ENCODE measurements around the gene GRIK5.

The GRIK5 gene

DNA sequence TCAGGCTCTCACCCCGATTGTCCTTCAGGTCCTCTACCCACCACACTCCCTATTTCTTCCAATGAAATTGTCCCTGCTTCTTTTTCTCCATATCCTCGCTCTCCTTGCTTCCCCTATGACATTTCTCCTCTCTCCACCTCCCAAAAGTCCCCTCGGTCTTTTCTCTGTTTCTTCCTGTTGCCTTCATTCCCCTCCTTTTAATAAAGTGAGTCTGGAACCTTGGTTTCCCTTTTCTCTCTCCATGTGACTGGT is 5.3 kb upstream of the GRIK5 start:
- DNase-seq: no peak

GRCh38 chr19:42074513-42075363 is 4.7 kb upstream of the GRIK5 start:
- no peak for DNase-seq

DNA sequence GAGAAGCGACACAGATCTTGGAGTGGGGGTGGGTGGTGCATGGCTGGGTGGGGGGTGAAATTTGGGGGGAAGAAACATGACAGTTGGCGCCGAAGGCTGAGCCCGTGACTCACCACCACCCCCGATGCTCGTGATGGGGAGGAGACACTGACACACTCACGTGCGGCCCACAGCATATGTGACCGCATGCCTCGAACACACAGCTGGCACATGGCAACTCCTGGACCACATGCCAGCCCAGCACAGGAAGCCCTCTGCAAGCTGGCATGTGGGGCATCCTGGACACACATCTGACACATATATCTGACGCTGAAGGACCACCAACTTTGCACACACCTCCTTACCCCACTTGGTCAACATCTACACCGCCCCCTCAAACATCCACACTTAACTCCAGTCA is 1.2 kb upstream of the GRIK5 start:
- no peak for DNase-seq

DNA sequence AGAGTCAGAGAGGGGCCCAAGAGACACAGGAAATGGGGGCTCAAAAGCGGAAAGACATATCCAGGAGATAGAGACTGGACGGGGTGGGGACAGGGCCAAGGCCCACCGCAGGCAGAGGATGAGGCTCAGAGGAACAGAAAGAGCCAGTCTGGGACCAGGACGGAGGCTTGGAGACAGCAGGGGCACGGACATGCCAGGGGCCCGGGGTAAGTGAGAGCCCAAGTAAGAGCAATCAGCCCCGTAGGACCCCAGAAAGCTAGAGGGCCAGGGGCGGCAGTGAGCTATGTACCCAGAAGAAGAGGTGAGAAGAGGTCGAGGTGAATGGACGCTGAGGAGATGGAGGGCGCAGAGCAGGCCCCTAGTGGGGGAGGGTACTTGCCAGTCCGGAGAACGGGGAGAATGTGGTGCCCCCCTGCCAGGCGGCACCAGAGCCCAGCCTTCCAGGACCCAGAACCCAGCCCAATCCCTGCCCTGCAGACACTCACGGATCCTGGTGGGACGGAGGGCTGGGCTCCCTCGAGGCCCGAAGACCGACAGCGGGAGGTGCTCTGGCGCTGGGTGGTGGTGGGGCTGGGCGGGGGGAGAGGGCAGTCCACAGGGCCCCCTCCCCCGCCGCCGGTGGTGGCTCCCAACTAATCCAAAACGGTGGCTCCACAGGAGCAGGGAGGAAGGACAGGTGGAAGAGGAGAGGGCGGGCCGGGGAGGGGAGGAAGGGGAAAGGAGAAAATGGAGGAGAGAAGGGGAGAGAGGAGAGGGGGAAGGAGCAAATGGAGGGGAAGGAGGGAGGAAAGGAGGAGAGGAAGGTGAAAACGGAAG is 1.0 kb downstream of the GRIK5 start:
- DNase-seq: no peak

DNA sequence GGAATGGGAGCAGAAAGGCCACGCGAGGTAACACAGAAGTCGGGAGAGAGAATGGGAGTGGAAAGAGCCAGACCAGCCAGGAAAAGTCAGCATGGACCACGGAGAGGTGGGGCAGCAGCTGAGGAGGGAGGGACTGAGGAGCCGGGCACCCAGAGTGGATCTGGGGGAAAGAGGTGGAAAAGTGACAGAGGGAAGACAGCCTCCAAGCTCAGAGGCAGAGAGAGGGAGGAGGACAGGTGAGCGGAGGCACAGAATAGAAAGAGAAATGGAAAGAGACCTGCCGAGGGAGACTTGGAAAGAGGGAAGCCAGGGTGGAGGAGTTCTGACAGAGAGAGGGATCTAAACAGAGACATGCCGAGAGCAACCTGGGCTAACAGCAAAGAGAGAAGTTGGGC is 1.6 kb downstream of the GRIK5 start:
- DNase-seq: no peak

DNA sequence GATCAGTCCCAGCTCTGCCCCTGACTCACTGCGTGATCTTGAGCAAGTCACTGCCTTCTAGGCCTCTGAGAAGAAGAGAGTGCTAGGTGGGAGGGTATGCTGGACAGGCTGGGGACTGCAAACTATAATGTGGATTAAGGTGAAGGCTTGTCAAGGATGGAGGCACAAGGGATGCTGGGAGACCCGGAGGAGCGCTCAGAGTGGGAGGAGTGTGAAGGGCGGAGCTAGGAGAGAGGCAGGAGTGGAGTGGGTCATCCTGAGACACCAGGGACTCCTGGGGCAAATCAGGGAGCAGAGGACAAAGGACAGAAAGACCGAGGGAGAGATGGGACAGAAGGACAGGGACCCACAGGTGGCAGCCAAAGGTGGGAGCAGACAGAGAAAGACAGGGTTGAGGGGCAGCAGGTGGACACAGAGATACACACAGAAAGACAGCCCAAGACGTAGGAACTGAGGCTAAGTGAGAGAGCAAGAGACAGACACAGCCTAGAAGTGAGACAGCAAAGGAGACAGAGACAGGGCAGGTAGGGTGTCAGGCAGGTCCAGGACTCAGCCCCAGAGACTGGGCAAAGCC is 2.6 kb downstream of the GRIK5 start:
- DNase-seq: no peak

DNA sequence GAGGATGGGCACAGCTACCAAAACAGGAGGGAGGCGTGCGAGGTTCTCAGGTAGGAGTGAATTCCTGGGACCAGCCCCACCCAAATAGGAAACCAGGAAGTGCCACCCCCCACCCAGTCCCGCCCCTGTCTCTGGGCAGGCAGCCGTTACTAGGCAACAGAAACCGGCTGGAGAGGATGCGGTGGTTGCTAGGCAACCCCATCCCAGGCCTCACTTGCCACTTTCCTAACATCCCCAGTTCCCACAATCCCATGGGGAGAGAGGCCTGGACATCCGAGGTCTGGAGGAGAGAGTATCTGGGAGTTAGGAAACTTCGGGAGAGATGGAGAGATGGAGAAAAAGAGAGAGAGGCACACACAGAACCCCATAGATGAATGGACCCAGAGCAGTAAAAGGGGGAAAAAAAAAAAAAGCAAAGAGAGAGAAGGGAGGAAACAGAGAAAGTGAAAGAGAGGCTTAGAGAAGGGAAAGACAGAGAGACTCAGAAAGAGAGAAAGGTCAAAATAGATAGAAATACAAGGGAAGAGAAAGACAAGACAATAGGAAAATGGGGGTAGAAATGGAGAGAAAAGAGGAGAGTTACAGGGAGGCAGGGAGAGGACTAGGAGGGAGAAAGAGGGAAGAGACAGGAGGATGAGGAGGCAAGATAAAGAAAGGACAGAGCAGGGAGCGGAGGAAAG is 3.8 kb downstream of the GRIK5 start:
- peak; percentile 13 for DNase-seq

DNA sequence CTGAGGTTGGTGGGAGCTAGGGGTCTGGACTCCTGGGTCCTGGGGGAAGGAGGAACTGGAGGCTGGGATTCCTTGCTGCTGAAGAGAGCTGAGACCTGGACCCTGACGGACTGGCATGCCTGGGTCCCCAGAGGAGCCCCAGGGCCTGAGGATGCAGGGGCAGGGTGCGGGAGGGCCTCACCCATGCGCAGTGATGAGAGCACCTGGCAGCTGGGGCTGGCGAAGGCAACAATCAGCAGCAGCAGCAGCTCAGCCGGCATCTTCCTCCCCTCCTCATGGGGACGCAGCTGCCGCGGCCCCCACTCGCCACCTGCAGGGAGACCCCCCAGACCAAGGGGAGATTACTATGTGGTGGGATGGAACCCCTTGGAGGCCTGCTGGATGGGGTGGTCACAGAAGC is 4.5 kb downstream of the GRIK5 start:
- no peak for DNase-seq

GRCh38 chr19:42065051-42065450 is 5.0 kb downstream of the GRIK5 start:
- DNase-seq: no peak

- DNase-seq: no peak
These were observed 5.6 kb downstream of the GRIK5 start for GRCh38 chr19:42064432-42064831.

- DNase-seq: no peak
These were observed 7.6 kb downstream of the GRIK5 start for GRCh38 chr19:42062381-42062780.

GRCh38 chr19:42060117-42060516 is 9.9 kb downstream of the GRIK5 start:
- DNase-seq: no peak

DNA sequence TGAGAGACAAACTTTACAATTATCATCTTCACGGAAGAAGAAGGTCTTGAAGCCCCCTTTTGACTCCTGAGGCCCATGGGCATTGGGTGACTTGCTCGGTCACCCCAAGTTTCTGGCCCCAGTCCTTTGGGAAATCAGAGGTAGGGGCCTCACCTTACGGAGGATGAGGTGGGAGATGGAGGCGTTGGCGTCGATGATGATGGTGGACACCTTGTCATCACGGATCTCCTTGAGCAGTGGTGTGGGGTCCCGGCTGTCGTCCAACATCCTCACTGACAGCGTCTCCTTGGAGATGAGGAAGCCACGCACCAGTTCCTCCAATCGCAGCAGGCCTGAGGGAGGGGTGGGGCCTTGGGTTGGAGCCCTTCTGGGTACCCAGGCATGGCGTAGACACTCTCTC is 10.8 kb downstream of the GRIK5 start:
- no peak for DNase-seq

DNA sequence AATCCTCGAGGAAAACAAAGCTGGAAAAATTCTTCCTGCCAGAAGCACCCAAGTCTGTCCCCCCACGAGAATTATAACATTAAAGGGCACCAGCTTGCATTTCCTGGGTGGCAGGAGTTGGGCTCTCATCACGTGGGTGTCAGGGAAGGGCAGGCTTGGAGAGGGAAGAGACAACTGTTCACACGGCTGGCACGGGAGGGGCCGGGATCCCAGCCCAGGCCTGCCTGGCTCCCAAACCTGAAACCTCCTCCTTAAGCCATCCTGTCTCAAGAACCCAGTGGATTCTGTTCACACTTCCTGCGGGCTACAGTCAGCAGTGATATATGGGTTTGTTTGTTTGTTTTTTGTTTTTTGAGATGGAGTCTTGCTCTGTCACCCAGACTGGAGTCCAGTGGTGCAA is 12.2 kb downstream of the GRIK5 start:
- no peak for DNase-seq

GRCh38 chr19:42054205-42054604 is 15.8 kb downstream of the GRIK5 start:
- DNase-seq: no peak

DNA sequence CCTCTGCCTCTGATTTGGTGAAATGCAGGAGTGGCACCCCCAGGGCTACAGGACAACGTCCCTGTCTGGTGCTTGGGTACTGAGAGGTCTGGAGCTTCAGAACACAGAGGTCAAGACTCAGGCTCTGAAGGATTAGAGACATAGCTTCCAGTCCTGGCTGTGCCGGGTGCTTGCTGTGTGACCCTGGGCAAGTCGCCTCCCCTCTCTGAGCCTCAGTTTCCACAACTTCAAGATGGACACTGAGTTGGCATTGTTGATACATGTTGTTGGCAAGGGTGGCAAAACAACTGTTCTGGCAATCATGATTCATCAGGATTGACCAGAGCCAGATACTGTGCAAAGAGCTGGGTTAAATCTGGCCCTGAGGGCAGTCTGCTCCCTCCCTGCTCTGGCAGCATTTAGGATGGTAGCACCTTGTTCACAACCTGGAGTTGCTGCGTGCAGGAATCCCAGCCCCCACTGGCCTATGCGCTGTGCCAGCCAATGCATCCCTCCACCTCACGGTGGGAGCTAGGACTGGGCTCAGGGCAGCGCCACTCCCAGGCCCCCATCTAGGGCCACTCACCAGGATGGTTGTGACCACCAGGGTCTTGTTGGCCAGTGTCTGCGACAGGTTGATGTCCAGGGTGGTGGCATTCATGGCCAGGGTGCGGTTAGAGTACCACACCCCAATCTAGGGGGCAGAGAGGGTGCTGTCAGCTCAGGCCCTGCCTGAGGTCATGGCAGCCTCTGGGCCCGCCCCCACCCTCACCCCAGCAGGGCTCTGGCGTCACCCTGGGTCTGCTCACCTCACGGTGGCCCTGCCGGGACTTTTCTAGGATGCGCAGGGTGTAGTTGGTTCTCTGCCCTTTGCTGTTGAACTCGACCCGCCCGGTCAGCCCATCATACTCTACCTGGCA is 16.7 kb downstream of the GRIK5 start:
- DNase-seq: no peak

GRCh38 chr19:42052241-42052863 is 17.7 kb downstream of the GRIK5 start:
- peak; percentile 46 for DNase-seq

GRCh38 chr19:42051166-42052115 is 18.6 kb downstream of the GRIK5 start:
- peak; percentile 74 for DNase-seq

DNA sequence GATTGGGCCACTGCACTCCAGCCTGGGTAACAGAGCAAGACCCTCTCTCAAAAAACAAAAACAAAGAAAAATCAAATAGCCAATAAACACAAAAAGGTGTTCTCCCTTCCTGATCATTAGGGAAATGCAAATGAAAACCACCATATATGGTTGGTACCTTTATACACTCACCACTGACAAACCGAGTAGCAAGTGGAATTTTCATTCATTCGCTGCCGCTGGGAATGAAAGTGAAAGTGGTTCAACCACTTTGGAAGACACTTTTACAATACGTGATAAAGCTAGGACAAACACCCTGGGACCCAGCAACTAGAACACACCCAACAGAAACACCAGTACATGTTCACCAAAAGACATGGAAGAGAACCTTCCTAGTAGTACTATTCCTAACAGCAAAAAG is 21.0 kb downstream of the GRIK5 start:
- DNase-seq: peak; percentile 49

DNA sequence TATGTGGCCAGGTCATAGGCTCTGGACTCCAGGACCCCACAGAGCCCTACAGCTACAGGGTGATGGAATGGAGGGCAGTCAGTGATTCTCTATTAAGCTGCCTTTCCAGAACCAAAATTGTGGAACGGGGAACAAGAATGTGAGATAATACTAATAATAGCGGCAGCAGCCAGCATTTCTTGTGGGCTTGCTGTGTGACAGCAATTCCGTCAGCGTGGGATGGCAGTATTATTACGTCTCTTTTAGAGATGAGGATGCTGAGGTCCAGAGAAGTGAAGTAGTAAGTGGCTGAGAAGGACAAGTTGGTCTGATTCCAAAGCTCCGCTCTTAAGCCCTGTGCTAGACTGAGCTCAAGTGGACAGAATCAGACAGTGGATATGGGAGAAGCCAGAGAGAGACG is 24.4 kb downstream of the GRIK5 start:
- DNase-seq: no peak

Measured in NCI-H2029 (cell line).